GM23338 (cell line): ENCODE measurements around the gene ATP9A.

Experiments
- CREB1 ChIP-seq: fragments of 250-450 bp; sonication (Bioruptor Pico); IDR thresholded peaks from 2 replicates; pipeline ENCODE4 v1.5.0; 2020; ENCODE audit warnings: low read depth, mild to moderate bottlenecking, moderate library complexity
- EZH2 ChIP-seq: fragments of 200-600 bp; sonication (generic); IDR thresholded peaks from one replicate; pipeline ENCODE4 v1.8.0; 2017; ENCODE audit warnings: antibody characterized with exemption, mild to moderate bottlenecking, low read depth; ENCODE audit not compliant: unreplicated experiment
- POLR2AphosphoS5 ChIP-seq: IDR thresholded peaks from 2 replicates; pipeline ENCODE4 v1.6.1; 2016; ENCODE audit warnings: antibody characterized with exemption, low read depth
- TF ChIP-seq, protein P1 (sequence below), 2 experiments: fragments of 200-600 bp in 1 of 2; sonication (generic) in 1 of 2; conservative IDR thresholded peaks; 2 replicates each; pipeline versions ENCODE4 v1.5.1 to v1.6.1; 2016 to 2017; ENCODE audit warnings: antibody characterized with exemption in 2 of 2, low read depth in 2 of 2, mild to moderate bottlenecking in 2 of 2, moderate library complexity in 1 of 2

DNA sequence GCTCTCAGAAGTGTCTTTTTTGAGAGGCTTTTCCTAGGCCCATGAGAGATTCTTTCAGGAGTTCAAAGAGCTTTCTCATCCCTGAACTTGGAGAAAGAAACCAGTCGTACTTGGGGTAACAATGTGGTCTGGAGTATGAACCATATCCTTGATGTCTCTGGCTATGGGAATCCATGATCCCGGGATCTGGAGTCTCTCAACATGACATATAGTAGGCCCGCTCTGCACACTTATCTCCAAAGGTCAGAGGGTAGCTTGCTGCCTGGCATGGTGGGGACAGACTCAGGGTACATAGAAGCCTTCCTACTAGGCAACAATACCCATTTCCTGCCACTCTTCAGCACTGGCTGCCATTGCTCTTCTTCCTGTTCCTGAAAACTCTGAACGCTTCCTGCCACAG is 183.5 kb downstream of the ATP9A start:
- TF ChIP-seq CREB1 (no peak), EZH2 (no peak), POLR2AphosphoS5 (no peak)
- TF ChIP-seq, protein P1, sequence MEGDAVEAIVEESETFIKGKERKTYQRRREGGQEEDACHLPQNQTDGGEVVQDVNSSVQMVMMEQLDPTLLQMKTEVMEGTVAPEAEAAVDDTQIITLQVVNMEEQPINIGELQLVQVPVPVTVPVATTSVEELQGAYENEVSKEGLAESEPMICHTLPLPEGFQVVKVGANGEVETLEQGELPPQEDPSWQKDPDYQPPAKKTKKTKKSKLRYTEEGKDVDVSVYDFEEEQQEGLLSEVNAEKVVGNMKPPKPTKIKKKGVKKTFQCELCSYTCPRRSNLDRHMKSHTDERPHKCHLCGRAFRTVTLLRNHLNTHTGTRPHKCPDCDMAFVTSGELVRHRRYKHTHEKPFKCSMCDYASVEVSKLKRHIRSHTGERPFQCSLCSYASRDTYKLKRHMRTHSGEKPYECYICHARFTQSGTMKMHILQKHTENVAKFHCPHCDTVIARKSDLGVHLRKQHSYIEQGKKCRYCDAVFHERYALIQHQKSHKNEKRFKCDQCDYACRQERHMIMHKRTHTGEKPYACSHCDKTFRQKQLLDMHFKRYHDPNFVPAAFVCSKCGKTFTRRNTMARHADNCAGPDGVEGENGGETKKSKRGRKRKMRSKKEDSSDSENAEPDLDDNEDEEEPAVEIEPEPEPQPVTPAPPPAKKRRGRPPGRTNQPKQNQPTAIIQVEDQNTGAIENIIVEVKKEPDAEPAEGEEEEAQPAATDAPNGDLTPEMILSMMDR (conservative IDR thresholded peaks at IDR 0.05; ENCODE audit: low read depth in 2 of 2) = no peak
